ENCODE data around the gene HOATZ. TPM values are rescaled to one million over a fixed set of nuclear protein-coding genes. Genes with fewer than 3 reads are reported as not detected.

Gene HOATZ
- polyA plus RNA-seq, 1 donor (not counting 4 experiments of a cell fraction or from before 2014, with no cell fraction given): not detected

DNA sequence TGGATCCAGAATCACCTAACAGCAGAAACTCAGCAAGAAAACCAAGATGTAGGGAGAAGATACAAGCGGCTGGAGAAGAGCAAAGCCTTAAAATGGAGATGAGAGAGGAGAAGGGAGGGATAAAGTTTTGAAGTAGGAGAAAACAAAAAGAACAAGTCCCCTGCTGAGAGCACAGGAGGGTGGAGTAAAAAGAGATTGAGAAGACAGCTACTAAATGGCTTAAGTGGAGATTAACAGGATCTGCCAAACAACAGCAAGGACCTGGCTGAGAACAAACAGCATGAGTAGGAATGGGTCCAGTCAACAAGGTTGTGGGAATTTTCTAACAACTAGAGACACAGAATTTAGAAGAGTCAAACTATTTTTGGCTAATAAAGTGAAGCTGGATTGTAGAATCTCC lies 20.5 kb upstream of the HOATZ start:
- Histone ChIP-seq H3K36me3 (ENCODE audit: control insufficient read depth in 2 of 2, extremely low read depth in 1 of 2, insufficient read depth in 2 of 2, low read length in 2 of 2) (no peaks in the 10 kb centered on the region), H3K4me3 (ENCODE audit: control insufficient read depth in 2 of 3, extremely low read depth in 1 of 3, insufficient read depth in 2 of 3, low read depth in 1 of 3, low read length in 3 of 3) (no peak overlapping the region), H3K9me3 (ENCODE audit: control insufficient read depth, low read depth, low read length) (no peaks in the 10 kb centered on the region), H3K79me2 (ENCODE audit: control insufficient read depth, insufficient read depth, low read length) (no peaks in the 10 kb centered on the region), H3K4me1 (ENCODE audit: control insufficient read depth, extremely low read depth, insufficient read depth, low read length) (no peaks in the 10 kb centered on the region), H3K9me1 (ENCODE audit: control insufficient read depth, extremely low read depth, insufficient read depth, low read length) (no peaks in the 10 kb centered on the region), H3K9ac (ENCODE audit: control insufficient read depth, extremely low read depth, insufficient read depth, low read length) (no peak overlapping the region), H4K20me1 (ENCODE audit: control insufficient read depth, extremely low read depth, insufficient read depth, low read length) (no peaks in the 10 kb centered on the region), H3K27ac (ENCODE audit: control insufficient read depth, insufficient read depth, low read length) (no peak overlapping the region), H3K4me2 (ENCODE audit: control insufficient read depth, extremely low read depth, insufficient read depth, low read depth, low read length) (no peak overlapping the region), H2AFZ (ENCODE audit: control insufficient read depth, low read length) (no peak overlapping the region), H3K27me3 (ENCODE audit: control insufficient read depth, extremely low read depth, insufficient read depth, low read length) (no peaks in the 10 kb centered on the region)
- FAIRE-seq (no peak), DNase-seq (ENCODE audit: low read depth, low spot score) (no peak)
- no peak for TF ChIP-seq EZH2 (IDR thresholded peaks at IDR 0.05; ENCODE audit: low read length)
- TF ChIP-seq, protein P1, sequence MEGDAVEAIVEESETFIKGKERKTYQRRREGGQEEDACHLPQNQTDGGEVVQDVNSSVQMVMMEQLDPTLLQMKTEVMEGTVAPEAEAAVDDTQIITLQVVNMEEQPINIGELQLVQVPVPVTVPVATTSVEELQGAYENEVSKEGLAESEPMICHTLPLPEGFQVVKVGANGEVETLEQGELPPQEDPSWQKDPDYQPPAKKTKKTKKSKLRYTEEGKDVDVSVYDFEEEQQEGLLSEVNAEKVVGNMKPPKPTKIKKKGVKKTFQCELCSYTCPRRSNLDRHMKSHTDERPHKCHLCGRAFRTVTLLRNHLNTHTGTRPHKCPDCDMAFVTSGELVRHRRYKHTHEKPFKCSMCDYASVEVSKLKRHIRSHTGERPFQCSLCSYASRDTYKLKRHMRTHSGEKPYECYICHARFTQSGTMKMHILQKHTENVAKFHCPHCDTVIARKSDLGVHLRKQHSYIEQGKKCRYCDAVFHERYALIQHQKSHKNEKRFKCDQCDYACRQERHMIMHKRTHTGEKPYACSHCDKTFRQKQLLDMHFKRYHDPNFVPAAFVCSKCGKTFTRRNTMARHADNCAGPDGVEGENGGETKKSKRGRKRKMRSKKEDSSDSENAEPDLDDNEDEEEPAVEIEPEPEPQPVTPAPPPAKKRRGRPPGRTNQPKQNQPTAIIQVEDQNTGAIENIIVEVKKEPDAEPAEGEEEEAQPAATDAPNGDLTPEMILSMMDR (optimal IDR thresholded peaks at IDR 0.05 in 1 of 3, IDR thresholded peaks at IDR 0.05 in 1 of 3, conservative IDR thresholded peaks at IDR 0.05 in 1 of 3; ENCODE audit: extremely low read depth in 1 of 3, insufficient read depth in 2 of 3, low read length in 3 of 3): no peak
- dilution Hi-C loops (cut with MboI; ENCODE audit: extremely low pct_ligation_motif_present, low sequenced_read_pairs): no loop called here

DNA sequence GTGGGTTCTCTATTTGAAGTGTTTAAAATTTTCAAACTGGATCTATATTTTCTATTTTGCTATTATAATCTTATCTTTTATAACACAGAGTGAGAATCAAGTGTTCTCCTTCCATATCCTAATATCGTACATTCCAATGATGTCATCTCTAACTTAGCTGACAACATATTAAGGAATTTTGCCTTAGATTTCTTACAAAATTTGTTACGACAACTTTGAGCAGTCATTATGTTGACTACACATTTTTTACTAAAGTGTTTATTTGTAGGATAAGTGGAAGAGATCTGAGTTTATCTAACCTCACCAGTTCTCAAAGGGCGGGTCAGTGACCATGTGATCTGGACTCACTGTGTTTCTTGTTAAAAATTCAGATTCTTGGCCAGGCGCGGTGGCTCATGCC lies 15.1 kb upstream of the HOATZ start:
- no peak overlapping the region for H3K4me2 ChIP-seq (ENCODE audit: control insufficient read depth, extremely low read depth, insufficient read depth, low read depth, low read length)
- H3K27me3 ChIP-seq (ENCODE audit: control insufficient read depth, extremely low read depth, insufficient read depth, low read length): no peaks in the 10 kb centered on the region
- H3K9ac ChIP-seq (ENCODE audit: control insufficient read depth, extremely low read depth, insufficient read depth, low read length): no peak overlapping the region
- H3K27ac ChIP-seq (ENCODE audit: control insufficient read depth, insufficient read depth, low read length): no peak overlapping the region
- DNase-seq (ENCODE audit: low read depth, low spot score) (no peak), FAIRE-seq (no peak)
- no peaks in the 10 kb centered on the region for H3K9me3 ChIP-seq (ENCODE audit: control insufficient read depth, low read depth, low read length)
- H3K79me2 ChIP-seq (ENCODE audit: control insufficient read depth, insufficient read depth, low read length): no peaks in the 10 kb centered on the region
- H3K4me3 ChIP-seq (ENCODE audit: control insufficient read depth in 2 of 3, extremely low read depth in 1 of 3, insufficient read depth in 2 of 3, low read depth in 1 of 3, low read length in 3 of 3): no peak overlapping the region
- no peaks in the 10 kb centered on the region for H3K36me3 ChIP-seq (ENCODE audit: control insufficient read depth in 2 of 2, extremely low read depth in 1 of 2, insufficient read depth in 2 of 2, low read length in 2 of 2)
- TF ChIP-seq, protein P1 (optimal IDR thresholded peaks at IDR 0.05 in 1 of 3, IDR thresholded peaks at IDR 0.05 in 1 of 3, conservative IDR thresholded peaks at IDR 0.05 in 1 of 3; ENCODE audit: extremely low read depth in 1 of 3, insufficient read depth in 2 of 3, low read length in 3 of 3): no peak
- TF ChIP-seq EZH2 (IDR thresholded peaks at IDR 0.05; ENCODE audit: low read length): no peak
- H3K4me1 ChIP-seq (ENCODE audit: control insufficient read depth, extremely low read depth, insufficient read depth, low read length): peaks cover 11% of the 10 kb centered on the region
- dilution Hi-C loops (cut with MboI; ENCODE audit: extremely low pct_ligation_motif_present, low sequenced_read_pairs): no loop called here
- no peak overlapping the region for H2AFZ ChIP-seq (ENCODE audit: control insufficient read depth, low read length)
- H4K20me1 ChIP-seq (ENCODE audit: control insufficient read depth, extremely low read depth, insufficient read depth, low read length): no peaks in the 10 kb centered on the region
- no peaks in the 10 kb centered on the region for H3K9me1 ChIP-seq (ENCODE audit: control insufficient read depth, extremely low read depth, insufficient read depth, low read length)
